ENCODE results near the gene CLCN5. TPM values are rescaled to one million over a fixed set of nuclear protein-coding genes. Genes with fewer than 3 reads are reported as not detected.
A peak's percentile ranks its signal among the peaks of the same experiment; 100 is the strongest.

The CLCN5 gene
- total and polyA plus RNA-seq, 2 experiments from 2014 or later: 3.7 to 13.6 TPM

DNA sequence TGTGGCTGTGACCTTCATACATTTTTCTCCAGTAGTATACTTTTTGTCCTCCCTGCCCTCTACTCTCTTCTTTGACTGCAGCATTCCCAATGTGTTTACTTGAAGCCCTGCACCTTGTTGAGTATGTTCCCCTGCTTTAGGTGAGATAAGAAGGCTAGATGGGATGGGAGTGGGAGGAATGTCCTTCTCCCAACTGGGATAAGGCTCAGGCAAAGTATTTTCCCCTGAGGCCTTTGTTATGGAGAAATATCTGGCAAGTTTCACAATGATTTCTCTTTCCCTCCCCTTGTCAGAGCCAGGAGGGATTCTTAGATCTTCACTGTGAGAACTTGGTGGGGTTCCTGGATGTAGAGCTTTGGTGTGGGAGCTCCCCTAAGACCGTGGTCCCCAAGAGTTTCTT lies 131.8 kb downstream of the CLCN5 start:
- Mint-ChIP-seq H3K36me3 (ENCODE audit: low read depth) (no peaks in the 10 kb centered on the region), H3K27ac (no peak overlapping the region), H3K27me3 (ENCODE audit: insufficient read depth, low read depth, poor library complexity) (no peaks in the 10 kb centered on the region), H3K9me3 (no peaks in the 10 kb centered on the region), H3K4me1 (peaks cover 11% of the 10 kb centered on the region; the same call in 2 of the 3 replicates), H3K4me3 (no peak overlapping the region)
- TF ChIP-seq, protein P1, sequence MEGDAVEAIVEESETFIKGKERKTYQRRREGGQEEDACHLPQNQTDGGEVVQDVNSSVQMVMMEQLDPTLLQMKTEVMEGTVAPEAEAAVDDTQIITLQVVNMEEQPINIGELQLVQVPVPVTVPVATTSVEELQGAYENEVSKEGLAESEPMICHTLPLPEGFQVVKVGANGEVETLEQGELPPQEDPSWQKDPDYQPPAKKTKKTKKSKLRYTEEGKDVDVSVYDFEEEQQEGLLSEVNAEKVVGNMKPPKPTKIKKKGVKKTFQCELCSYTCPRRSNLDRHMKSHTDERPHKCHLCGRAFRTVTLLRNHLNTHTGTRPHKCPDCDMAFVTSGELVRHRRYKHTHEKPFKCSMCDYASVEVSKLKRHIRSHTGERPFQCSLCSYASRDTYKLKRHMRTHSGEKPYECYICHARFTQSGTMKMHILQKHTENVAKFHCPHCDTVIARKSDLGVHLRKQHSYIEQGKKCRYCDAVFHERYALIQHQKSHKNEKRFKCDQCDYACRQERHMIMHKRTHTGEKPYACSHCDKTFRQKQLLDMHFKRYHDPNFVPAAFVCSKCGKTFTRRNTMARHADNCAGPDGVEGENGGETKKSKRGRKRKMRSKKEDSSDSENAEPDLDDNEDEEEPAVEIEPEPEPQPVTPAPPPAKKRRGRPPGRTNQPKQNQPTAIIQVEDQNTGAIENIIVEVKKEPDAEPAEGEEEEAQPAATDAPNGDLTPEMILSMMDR (conservative IDR thresholded peaks at IDR 0.05; ENCODE audit: low read depth in 2 of 2): no peak
- TF ChIP-seq, protein P2, sequence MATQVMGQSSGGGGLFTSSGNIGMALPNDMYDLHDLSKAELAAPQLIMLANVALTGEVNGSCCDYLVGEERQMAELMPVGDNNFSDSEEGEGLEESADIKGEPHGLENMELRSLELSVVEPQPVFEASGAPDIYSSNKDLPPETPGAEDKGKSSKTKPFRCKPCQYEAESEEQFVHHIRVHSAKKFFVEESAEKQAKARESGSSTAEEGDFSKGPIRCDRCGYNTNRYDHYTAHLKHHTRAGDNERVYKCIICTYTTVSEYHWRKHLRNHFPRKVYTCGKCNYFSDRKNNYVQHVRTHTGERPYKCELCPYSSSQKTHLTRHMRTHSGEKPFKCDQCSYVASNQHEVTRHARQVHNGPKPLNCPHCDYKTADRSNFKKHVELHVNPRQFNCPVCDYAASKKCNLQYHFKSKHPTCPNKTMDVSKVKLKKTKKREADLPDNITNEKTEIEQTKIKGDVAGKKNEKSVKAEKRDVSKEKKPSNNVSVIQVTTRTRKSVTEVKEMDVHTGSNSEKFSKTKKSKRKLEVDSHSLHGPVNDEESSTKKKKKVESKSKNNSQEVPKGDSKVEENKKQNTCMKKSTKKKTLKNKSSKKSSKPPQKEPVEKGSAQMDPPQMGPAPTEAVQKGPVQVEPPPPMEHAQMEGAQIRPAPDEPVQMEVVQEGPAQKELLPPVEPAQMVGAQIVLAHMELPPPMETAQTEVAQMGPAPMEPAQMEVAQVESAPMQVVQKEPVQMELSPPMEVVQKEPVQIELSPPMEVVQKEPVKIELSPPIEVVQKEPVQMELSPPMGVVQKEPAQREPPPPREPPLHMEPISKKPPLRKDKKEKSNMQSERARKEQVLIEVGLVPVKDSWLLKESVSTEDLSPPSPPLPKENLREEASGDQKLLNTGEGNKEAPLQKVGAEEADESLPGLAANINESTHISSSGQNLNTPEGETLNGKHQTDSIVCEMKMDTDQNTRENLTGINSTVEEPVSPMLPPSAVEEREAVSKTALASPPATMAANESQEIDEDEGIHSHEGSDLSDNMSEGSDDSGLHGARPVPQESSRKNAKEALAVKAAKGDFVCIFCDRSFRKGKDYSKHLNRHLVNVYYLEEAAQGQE (IDR thresholded peaks at IDR 0.05; ENCODE audit: unreplicated experiment): no peak
- TF ChIP-seq, protein P3, sequence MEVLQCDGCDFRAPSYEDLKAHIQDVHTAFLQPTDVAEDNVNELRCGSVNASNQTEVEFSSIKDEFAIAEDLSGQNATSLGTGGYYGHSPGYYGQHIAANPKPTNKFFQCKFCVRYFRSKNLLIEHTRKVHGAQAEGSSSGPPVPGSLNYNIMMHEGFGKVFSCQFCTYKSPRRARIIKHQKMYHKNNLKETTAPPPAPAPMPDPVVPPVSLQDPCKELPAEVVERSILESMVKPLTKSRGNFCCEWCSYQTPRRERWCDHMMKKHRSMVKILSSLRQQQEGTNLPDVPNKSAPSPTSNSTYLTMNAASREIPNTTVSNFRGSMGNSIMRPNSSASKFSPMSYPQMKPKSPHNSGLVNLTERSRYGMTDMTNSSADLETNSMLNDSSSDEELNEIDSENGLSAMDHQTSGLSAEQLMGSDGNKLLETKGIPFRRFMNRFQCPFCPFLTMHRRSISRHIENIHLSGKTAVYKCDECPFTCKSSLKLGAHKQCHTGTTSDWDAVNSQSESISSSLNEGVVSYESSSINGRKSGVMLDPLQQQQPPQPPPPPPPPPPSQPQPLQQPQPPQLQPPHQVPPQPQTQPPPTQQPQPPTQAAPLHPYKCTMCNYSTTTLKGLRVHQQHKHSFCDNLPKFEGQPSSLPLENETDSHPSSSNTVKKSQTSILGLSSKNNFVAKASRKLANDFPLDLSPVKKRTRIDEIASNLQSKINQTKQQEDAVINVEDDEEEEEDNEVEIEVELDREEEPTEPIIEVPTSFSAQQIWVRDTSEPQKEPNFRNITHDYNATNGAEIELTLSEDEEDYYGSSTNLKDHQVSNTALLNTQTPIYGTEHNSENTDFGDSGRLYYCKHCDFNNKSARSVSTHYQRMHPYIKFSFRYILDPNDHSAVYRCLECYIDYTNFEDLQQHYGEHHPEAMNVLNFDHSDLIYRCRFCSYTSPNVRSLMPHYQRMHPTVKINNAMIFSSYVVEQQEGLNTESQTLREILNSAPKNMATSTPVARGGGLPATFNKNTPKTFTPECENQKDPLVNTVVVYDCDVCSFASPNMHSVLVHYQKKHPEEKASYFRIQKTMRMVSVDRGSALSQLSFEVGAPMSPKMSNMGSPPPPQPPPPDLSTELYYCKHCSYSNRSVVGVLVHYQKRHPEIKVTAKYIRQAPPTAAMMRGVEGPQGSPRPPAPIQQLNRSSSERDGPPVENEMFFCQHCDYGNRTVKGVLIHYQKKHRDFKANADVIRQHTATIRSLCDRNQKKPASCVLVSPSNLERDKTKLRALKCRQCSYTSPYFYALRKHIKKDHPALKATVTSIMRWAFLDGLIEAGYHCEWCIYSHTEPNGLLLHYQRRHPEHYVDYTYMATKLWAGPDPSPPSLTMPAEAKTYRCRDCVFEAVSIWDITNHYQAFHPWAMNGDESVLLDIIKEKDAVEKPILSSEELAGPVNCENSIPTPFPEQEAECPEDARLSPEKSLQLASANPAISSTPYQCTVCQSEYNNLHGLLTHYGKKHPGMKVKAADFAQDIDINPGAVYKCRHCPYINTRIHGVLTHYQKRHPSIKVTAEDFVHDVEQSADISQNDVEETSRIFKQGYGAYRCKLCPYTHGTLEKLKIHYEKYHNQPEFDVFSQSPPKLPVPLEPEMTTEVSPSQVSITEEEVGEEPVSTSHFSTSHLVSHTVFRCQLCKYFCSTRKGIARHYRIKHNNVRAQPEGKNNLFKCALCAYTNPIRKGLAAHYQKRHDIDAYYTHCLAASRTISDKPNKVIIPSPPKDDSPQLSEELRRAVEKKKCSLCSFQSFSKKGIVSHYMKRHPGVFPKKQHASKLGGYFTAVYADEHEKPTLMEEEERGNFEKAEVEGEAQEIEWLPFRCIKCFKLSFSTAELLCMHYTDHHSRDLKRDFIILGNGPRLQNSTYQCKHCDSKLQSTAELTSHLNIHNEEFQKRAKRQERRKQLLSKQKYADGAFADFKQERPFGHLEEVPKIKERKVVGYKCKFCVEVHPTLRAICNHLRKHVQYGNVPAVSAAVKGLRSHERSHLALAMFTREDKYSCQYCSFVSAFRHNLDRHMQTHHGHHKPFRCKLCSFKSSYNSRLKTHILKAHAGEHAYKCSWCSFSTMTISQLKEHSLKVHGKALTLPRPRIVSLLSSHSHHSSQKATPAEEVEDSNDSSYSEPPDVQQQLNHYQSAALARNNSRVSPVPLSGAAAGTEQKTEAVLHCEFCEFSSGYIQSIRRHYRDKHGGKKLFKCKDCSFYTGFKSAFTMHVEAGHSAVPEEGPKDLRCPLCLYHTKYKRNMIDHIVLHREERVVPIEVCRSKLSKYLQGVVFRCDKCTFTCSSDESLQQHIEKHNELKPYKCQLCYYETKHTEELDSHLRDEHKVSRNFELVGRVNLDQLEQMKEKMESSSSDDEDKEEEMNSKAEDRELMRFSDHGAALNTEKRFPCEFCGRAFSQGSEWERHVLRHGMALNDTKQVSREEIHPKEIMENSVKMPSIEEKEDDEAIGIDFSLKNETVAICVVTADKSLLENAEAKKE (CRISPR knock-in tag; IDR thresholded peaks at IDR 0.05): no peak
- TF ChIP-seq EZH2 (IDR thresholded peaks at IDR 0.05; ENCODE audit: low read depth, unreplicated experiment): no peak
- TF ChIP-seq JUNB (IDR thresholded peaks at IDR 0.05; ENCODE audit: unreplicated experiment): no peak
- TF ChIP-seq POLR2AphosphoS5 (IDR thresholded peaks at IDR 0.05; ENCODE audit: low read depth): no peak
- TF ChIP-seq ZNF114 (CRISPR knock-in tag; IDR thresholded peaks at IDR 0.05): no peak
- TF ChIP-seq STAT1 (IDR thresholded peaks at IDR 0.05; ENCODE audit: unreplicated experiment): no peak
- TF ChIP-seq, protein P4, sequence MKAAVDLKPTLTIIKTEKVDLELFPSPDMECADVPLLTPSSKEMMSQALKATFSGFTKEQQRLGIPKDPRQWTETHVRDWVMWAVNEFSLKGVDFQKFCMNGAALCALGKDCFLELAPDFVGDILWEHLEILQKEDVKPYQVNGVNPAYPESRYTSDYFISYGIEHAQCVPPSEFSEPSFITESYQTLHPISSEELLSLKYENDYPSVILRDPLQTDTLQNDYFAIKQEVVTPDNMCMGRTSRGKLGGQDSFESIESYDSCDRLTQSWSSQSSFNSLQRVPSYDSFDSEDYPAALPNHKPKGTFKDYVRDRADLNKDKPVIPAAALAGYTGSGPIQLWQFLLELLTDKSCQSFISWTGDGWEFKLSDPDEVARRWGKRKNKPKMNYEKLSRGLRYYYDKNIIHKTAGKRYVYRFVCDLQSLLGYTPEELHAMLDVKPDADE (IDR thresholded peaks at IDR 0.05): no peak
- ATAC-seq (peak; percentile 36; the same call in 2 of the 3 replicates), DNase-seq (ENCODE audit: low spot score) (peak; percentile 19)
- H2AFZ ChIP-seq: no peak overlapping the region
- H3K36me3 ChIP-seq (ENCODE audit: insufficient read depth): no peaks in the 10 kb centered on the region
- no peak overlapping the region for H3K27ac ChIP-seq (ENCODE audit: low read depth)
- H3K9me2 ChIP-seq (ENCODE audit: insufficient read depth): no peaks in the 10 kb centered on the region
- H3F3A ChIP-seq (replicated peaks; ENCODE audit: low read depth): no peaks in the 10 kb centered on the region
- no peaks in the 10 kb centered on the region for H4K20me1 ChIP-seq (replicated peaks; ENCODE audit: insufficient read depth)
- H3K4me1 ChIP-seq (ENCODE audit: insufficient read depth): peaks cover 10% of the 10 kb centered on the region; the same call in 1 of the 2 replicates
- no peaks in the 10 kb centered on the region for H3K79me2 ChIP-seq (replicated peaks; ENCODE audit: insufficient read depth)
- H3K27me3 ChIP-seq (ENCODE audit: insufficient read depth): no peaks in the 10 kb centered on the region
- no peak overlapping the region for H3K4me3 ChIP-seq
- H3K4me2 ChIP-seq: no peak overlapping the region
